Activated naive CD8-positive, alpha-beta T cell (primary cell): Measurements from ENCODE around the gene CLMN.

Experiments
- H3K27ac Mint-ChIP-seq: one replicate; pipeline ENCODE4 v1.8.0; 2021; ENCODE audit warnings: mixed read lengths
- H3K27me3 Mint-ChIP-seq: one replicate; pipeline ENCODE4 v1.8.0; 2021; ENCODE audit warnings: mixed read lengths
- H3K36me3 Mint-ChIP-seq: one replicate; pipeline ENCODE4 v1.8.0; 2021; ENCODE audit warnings: mixed read lengths
- H3K4me1 Mint-ChIP-seq: one replicate; pipeline ENCODE4 v1.8.0; 2021; ENCODE audit warnings: low read depth, mixed read lengths
- H3K4me3 Mint-ChIP-seq: one replicate; pipeline ENCODE4 v1.8.0; 2021; ENCODE audit warnings: mild to moderate bottlenecking, mixed read lengths
- H3K9me3 Mint-ChIP-seq: one replicate; pipeline ENCODE4 v1.8.0; 2021; ENCODE audit warnings: low read depth, mixed read lengths

CLMN gene

DNA sequence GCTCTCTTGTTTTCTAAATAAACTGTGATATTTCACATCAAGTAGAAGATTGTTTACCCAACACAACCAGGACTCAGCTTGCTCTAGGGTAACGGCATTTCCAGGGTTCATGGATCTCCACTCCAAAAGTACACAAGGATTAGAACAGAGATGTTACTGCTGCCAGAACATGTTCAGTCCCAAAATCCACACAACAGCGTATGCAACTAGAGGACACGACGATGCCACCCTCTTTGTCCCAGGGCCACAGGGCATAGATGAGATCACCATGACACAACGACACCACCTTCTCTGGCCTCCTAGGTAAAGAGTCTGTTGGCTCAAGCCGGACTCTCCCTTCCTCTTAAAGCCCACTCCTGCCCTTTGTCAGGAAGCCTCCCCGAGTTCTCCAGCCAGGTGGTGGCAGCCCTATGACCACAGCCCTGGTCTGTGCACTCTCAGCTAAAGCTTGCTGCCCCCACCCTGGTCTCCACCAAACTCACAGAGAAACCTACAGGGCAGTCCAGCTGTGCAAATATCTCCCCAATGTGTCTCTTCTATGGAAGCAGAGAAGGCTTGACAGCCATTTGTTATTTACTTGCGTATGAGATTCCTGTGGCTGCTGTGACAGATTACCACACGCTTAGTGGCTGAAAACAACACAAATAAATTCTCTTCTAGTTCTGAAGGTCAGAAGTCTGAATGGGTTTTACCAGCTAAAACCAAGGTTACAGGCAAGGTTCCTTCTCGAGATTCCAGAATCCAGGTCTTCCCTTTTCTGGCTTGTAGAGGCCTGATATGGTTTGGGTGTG, 10.3 kb downstream of the CLMN start:
- H3K36me3 Mint-ChIP-seq: no peaks in the 10 kb centered on the region
- H3K27me3 Mint-ChIP-seq: peaks cover 4% of the 10 kb centered on the region
- H3K27ac Mint-ChIP-seq: no peak overlapping the region
- H3K4me3 Mint-ChIP-seq: no peak overlapping the region
- no peaks in the 10 kb centered on the region for H3K4me1 Mint-ChIP-seq
- no peaks in the 10 kb centered on the region for H3K9me3 Mint-ChIP-seq

DNA sequence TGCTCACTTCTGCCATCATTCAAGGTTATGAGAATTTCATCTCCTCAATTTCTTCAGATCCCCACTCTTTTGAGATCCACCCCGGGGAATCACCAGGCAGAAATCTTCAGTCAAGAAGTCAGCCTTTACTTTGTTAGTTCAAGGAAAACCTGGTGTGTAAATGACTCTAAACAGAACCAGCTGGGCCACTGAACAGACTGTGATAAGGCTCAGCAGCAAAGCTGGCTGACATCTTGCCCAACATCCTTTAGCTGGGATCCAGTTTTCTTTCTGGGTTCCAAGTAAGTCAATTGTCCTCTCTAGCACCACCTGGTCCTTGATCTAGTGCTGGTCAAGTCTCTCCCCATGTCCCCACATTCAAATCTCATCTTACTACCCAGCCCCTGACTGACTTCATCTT, 11.6 kb downstream of the CLMN start:
- Mint-ChIP-seq H3K9me3 (no peaks in the 10 kb centered on the region), H3K36me3 (no peaks in the 10 kb centered on the region), H3K27ac (no peak overlapping the region), H3K4me3 (no peak overlapping the region), H3K4me1 (no peaks in the 10 kb centered on the region), H3K27me3 (peaks cover 4% of the 10 kb centered on the region)

DNA sequence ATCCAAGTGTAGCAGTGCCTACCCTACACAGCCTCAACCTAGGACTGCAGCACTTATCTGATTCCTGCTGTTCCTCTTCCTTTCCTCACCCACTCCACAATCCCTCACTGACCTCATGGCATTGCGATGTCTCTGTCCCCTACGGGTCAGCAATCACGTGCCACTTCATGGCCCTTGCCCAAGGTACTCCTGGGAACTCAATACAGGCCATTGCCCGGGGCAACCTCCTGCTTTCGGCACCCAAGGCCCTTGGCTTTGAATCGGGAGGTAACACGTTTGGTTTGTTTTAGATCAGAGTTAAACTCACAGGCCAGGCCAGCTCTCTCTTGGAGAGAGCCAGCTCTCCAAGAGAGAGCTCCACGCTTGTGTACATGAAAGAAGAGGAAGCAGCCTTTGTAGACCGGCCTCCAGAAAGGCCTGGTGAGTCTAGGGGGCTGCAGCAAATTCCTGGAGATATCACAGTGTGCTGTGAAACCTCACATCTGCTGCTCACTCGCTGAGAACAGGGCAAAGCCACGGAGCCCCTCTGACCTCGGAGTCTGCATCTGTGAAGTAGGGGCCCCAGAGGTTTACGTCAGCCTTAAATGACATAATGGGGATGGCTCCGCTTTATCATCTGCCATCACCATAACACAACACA, 12.2 kb downstream of the CLMN start:
- H3K27me3 Mint-ChIP-seq: peaks cover 4% of the 10 kb centered on the region
- H3K4me1 Mint-ChIP-seq: no peaks in the 10 kb centered on the region
- no peaks in the 10 kb centered on the region for H3K9me3 Mint-ChIP-seq
- H3K36me3 Mint-ChIP-seq: no peaks in the 10 kb centered on the region
- no peak overlapping the region for H3K4me3 Mint-ChIP-seq
- H3K27ac Mint-ChIP-seq: no peak overlapping the region

DNA sequence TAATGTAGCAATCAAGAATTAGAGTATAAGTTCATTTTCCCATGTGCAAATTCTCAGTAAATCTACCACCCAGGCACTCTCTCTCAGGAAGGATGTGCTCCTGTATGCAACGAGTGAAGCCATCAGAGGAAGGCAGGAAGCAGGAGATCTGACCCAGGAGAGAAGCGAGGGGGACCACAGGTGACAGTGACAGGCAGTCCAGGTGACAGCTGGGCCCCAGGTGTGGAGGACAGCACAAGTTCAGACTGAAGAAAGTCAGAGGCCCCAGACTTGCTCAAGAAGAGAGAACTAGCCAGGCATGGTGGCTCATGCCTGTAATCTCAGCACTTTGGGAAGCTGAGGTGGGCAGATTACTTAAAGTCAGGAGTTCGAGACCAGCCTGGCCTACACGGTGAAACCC, 13.8 kb downstream of the CLMN start:
- Mint-ChIP-seq H3K9me3 (no peaks in the 10 kb centered on the region), H3K27ac (no peak overlapping the region), H3K4me3 (no peak overlapping the region), H3K27me3 (peaks cover 4% of the 10 kb centered on the region), H3K4me1 (no peaks in the 10 kb centered on the region), H3K36me3 (no peaks in the 10 kb centered on the region)

DNA sequence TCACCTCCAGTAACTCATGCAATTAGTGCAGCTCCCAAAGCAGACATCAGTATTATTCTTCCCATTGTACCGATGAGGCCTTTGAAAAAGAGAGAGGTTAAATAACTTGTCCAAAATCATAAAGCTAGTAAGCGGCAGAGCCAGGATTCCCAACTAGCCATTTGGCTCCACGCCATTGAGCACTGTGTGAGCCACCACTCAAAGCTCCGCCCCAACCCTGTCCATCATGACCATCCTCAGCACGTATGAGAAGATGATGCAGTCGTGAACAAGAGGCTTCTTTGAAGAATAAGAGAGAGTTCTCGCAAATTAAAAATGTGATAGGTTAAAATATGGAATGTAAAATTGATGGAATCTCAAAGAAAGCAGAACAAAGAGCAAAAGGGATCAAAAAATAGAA, 14.6 kb downstream of the CLMN start:
- no peak overlapping the region for H3K4me3 Mint-ChIP-seq
- H3K9me3 Mint-ChIP-seq: no peaks in the 10 kb centered on the region
- H3K27me3 Mint-ChIP-seq: peaks cover 4% of the 10 kb centered on the region
- H3K36me3 Mint-ChIP-seq: no peaks in the 10 kb centered on the region
- H3K4me1 Mint-ChIP-seq: no peaks in the 10 kb centered on the region
- H3K27ac Mint-ChIP-seq: no peak overlapping the region

DNA sequence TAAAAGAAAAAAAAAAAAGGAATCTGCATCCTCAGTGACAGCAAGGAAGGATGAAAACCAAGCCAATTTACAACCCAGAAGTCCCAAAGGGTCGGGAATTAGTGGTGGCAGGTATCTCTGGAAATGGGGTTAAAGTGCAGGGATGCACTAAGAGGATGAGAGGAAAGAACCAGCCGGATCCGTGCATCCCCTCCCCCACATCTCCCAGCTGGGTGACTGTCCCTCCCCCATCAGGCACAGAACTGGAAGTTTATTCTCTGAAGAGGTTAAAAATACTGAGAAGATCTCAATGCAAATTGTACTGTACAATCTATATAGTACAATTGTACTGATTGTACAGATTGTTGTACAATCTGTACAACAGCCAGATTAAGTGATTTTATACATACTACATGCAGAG, 15.4 kb downstream of the CLMN start:
- Mint-ChIP-seq H3K27me3 (peaks cover 9% of the 10 kb centered on the region), H3K4me3 (no peak overlapping the region), H3K4me1 (no peaks in the 10 kb centered on the region), H3K27ac (no peak overlapping the region), H3K9me3 (no peaks in the 10 kb centered on the region), H3K36me3 (no peaks in the 10 kb centered on the region)

DNA sequence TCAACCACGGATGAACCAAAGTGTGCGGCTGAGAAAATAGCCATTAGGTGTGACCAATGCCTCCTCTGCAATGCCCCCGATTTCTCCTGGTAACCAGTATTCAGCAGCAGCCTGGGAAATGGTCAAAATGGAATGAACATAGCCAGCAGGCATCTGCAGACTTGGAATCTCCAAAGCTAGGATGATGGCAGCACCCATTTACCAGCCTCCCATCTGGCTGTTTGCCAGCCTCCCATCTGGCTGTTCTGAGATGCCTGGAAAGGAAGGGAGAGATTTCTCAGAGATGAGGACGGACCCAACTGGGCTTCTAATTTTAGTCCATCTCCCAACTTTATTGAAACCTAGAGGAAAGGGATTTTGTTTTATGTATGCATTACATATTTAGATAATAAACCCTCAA, 16.2 kb downstream of the CLMN start:
- Mint-ChIP-seq H3K4me3 (no peak overlapping the region), H3K27ac (no peak overlapping the region), H3K36me3 (no peaks in the 10 kb centered on the region), H3K9me3 (no peaks in the 10 kb centered on the region), H3K27me3 (peaks cover 9% of the 10 kb centered on the region), H3K4me1 (no peaks in the 10 kb centered on the region)

DNA sequence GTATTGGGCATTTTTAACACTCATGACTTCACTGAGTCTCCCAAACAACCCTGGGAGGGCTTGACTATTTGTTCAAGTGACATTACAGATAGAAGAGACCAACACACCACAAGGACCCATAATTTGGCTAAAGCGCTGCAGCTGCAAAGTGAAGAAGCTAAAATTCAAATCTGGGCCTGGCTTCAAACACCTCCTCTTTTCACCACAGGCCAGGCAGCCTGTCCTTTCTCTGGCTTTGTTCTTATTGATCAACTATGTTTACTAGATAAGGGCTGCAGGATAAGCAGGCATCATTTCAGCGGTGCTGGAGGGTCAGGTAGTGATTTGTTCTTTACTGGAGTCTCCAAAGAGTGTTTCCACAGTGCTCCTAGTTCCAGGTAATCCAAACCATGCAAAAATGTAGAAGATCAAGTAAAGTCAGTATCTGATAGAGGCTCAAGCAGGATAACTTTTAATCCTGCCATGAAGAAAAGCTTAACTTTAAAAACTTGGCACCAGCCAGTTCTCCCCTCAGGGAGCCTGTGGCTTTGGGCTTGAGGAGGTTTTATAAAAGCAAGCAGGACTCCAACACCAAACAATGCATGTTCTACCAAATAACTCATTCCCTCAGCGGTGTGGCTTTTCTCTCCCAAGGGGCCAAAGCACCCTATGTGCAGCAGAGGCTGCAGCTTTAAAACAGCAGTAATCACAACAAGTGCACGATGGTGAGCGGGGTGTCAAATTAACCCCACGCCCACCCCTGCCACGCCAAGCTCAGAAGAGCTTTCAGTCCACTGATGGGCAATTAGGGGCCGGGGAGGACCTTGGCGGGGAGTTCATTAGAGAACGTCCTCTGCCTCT, 16.8 kb downstream of the CLMN start:
- peaks cover 9% of the 10 kb centered on the region for H3K27me3 Mint-ChIP-seq
- no peak overlapping the region for H3K4me3 Mint-ChIP-seq
- H3K27ac Mint-ChIP-seq: no peak overlapping the region
- no peaks in the 10 kb centered on the region for H3K4me1 Mint-ChIP-seq
- H3K36me3 Mint-ChIP-seq: no peaks in the 10 kb centered on the region
- no peaks in the 10 kb centered on the region for H3K9me3 Mint-ChIP-seq

DNA sequence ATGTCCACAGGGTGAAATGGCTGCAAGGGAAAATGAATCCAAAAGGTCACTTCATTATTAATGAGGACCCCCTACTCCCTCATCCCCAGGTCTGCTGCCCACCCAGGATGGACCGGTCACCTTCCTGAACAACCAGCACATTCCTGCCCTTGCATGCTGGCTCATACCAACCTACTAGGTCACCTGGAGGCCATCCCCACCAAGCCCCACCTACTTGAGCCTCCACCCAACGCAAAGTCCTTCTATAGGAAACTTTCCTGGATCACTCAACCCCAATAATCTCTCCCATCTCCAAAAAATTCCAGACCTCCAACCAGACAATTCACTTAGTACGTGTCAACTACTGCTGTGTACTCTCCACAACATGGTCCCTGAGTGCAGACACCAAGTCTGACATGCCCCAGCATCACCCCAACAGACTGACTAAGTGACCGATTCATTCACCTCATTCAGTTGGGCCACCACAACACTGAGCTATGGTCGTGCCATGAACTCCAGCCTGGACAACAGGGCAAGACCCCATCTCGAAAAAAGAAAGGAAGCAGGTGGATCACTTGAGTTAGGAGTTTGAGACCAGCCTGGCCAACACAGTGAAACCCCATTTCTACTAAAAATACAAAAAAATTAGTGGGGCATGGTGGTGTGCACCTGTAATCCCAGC, 18.1 kb downstream of the CLMN start:
- peaks cover 8% of the 10 kb centered on the region for H3K27me3 Mint-ChIP-seq
- no peaks in the 10 kb centered on the region for H3K36me3 Mint-ChIP-seq
- H3K9me3 Mint-ChIP-seq: no peaks in the 10 kb centered on the region
- H3K27ac Mint-ChIP-seq: no peak overlapping the region
- no peaks in the 10 kb centered on the region for H3K4me1 Mint-ChIP-seq
- no peak overlapping the region for H3K4me3 Mint-ChIP-seq

DNA sequence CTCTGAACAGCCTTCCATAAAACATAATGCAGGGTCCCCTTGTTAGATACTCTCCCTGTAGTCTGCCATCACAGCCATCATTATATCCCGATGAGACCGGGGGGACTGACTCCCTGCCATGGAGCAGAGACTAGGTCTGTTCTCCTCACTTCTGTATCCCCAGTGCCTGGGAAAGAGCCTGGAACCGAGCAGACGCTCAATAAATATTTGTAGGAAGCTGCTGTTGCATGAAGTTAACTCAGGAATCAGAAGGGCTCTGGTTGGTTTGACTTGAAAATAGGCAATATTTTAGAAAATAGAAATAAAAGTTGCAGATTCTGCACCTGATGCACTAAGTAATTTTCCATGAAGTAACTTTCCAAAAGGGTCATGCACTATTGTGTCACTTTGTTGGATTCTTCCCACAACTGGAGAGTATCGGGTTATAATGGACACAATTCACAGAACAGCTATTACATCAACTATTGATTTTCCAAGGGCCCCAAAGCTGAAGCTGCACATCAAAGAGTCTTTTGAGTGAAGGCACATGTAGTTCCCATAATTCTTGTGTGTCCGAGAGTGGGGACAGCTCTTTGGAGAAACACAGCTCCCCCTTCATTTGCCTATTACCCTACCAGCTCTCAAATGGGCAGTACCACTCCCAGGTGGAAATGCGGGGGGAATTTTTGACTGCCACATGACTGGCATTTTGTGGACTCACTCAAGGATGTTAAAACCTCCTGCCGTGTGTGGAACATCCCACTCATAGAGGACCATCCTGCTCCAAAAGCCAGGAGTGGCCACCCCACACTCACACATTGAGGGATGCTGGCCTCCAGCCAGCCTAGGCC, 18.8 kb downstream of the CLMN start:
- no peak overlapping the region for H3K4me3 Mint-ChIP-seq
- no peaks in the 10 kb centered on the region for H3K36me3 Mint-ChIP-seq
- peaks cover 2% of the 10 kb centered on the region for H3K9me3 Mint-ChIP-seq
- H3K27ac Mint-ChIP-seq: no peak overlapping the region
- H3K27me3 Mint-ChIP-seq: peaks cover 6% of the 10 kb centered on the region
- H3K4me1 Mint-ChIP-seq: no peaks in the 10 kb centered on the region

DNA sequence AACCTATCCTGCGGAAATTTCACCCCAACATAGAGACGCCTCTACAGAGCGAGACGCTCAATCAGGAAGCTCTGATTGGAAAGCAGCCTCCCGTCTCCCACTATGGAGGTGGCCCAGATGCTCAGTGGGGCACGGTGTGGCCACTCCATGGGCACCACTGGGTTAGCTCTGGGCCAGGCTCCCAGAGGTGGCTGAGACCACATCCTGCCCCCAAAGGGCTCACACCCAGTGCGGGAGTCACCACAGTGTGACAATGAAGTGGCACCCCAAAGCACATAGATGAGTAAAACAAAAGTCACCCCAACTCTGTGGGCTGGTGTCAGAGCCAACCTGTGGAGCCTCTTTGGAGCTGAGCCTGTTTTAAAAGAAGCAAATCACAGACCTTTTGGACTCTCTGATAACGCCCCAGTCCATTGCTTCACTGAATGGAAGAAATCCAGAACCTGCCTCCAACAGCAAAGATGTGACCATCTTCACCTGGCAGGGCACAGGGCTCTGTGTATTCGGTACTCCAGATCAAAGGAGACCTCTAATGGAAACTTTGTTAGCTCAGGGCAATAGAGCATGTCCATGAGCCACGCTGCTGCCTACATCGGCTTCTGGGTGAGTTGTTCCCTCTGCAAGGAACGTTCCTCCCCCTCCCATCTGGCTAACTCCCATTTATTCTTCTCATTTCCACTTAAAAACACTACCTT, 19.6 kb downstream of the CLMN start:
- H3K27me3 Mint-ChIP-seq: peaks cover 6% of the 10 kb centered on the region
- H3K27ac Mint-ChIP-seq: no peak overlapping the region
- H3K4me1 Mint-ChIP-seq: no peaks in the 10 kb centered on the region
- peaks cover 7% of the 10 kb centered on the region for H3K9me3 Mint-ChIP-seq
- H3K36me3 Mint-ChIP-seq: no peaks in the 10 kb centered on the region
- H3K4me3 Mint-ChIP-seq: no peak overlapping the region

DNA sequence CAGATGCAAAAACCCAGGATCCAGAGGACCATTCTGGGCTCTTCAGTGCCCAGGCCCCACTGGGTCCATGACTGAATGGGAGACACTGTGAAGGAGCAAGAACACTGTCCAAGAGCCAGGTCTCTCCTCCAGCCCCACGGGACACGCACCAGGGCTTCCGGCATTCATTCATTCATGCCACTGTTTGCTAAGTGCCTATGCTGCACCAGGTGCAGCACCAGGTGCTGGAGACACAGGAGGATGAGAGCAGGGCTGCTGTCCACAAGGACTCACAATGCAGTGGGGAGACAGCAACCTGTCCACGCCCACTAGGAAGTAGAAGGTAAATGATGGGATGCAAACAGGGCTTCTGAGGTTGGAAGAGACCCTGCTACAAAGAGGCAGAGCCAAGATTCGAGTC, 20.4 kb downstream of the CLMN start:
- Mint-ChIP-seq H3K36me3 (no peaks in the 10 kb centered on the region), H3K4me3 (no peak overlapping the region), H3K27ac (no peak overlapping the region), H3K4me1 (no peaks in the 10 kb centered on the region), H3K27me3 (peaks cover 6% of the 10 kb centered on the region), H3K9me3 (peaks cover 8% of the 10 kb centered on the region)

DNA sequence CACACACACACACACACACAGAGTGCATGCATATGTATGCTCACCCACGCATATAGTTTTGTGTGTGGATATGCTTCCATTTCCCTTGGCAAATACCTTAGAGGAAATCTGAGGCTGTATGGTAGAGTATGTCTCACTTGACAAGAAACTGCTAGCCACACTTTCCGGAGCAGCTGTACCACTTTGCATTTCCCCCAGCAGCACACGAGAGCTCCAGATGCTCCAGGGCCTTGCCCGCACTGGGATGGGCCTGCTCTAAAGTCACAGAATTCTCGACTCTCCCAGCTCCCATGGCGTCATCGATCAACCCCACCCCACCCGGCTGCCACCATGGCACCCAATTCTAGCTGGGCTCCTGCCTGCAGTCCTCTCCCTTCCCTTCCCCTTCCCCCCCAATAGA, 21.9 kb downstream of the CLMN start:
- no peak overlapping the region for H3K4me3 Mint-ChIP-seq
- no peaks in the 10 kb centered on the region for H3K4me1 Mint-ChIP-seq
- H3K9me3 Mint-ChIP-seq: peaks cover 8% of the 10 kb centered on the region
- H3K27me3 Mint-ChIP-seq: peaks cover 9% of the 10 kb centered on the region
- no peaks in the 10 kb centered on the region for H3K36me3 Mint-ChIP-seq
- no peak overlapping the region for H3K27ac Mint-ChIP-seq

DNA sequence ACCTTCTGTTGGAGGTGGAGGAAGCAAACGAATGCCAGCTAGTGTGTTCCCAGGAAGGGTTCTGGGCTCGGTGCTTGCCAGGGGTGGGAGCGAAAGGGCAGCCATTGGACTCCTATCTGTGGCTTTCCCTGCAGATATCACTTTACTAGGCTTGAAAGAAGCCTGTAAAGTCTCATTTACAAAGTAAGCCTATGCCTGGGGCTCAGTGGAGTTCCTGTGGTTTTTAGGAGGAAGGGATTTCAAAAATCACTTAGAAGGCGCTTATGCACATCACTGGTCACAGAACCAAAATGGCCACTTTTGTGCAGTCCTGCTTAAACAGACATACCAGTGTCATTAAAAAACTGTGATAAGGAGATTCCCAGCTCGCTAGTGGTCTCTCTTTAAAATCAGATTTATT, 22.7 kb downstream of the CLMN start:
- no peaks in the 10 kb centered on the region for H3K36me3 Mint-ChIP-seq
- peaks cover 9% of the 10 kb centered on the region for H3K27me3 Mint-ChIP-seq
- no peak overlapping the region for H3K27ac Mint-ChIP-seq
- no peak overlapping the region for H3K4me3 Mint-ChIP-seq
- H3K9me3 Mint-ChIP-seq: peaks cover 8% of the 10 kb centered on the region
- no peaks in the 10 kb centered on the region for H3K4me1 Mint-ChIP-seq
